GM08714 (cell line): ENCODE data around the gene DNAH12.

Experiments used
- H3K4me3 ChIP-seq: fragments of 200-500 bp; sonication (Bioruptor generic); 2 replicates; pipeline ENCODE4 v1.5.1; 2014; ENCODE audit warnings: mild to moderate bottlenecking, low read length, inconsistent platforms
- ZNF274 ChIP-seq: IDR thresholded peaks from 2 replicates; pipeline ENCODE4 v1.6.1; 2012; ENCODE audit warnings: mild to moderate bottlenecking, low read depth, low read length

The DNAH12 gene

GRCh38 chr3:57544181-57545125 is at the start of gene DNAH12:
Gene DNAH12, minus strand, starts transcription at chr3:57544344. Its CDS starts 1,474 bp downstream, at chr3:57542870.
- H3K4me3 ChIP-seq = no peak within 1 kb of the TSS

GRCh38 chr3:57592306-57592705 is 48.2 kb upstream of the DNAH12 start:
- no peak for TF ChIP-seq ZNF274
- H3K4me3 ChIP-seq = no peak overlapping the region

More at GRCh38 chr3:57544181-57545125, at the start of gene DNAH12:
- TF ChIP-seq ZNF274 = no peak

GRCh38 chr3:57587905-57588304 is 43.8 kb upstream of the DNAH12 start:
- H3K4me3 ChIP-seq = no peak overlapping the region
- TF ChIP-seq ZNF274 = no peak

- no peak overlapping the region for H3K4me3 ChIP-seq
- TF ChIP-seq ZNF274 = no peak
Observed at GRCh38 chr3:57586778-57587177, 42.6 kb upstream of the DNAH12 start.

- H3K4me3 ChIP-seq = no peak overlapping the region
- no peak for TF ChIP-seq ZNF274
Observed at GRCh38 chr3:57583544-57583943, 39.4 kb upstream of the DNAH12 start.

GRCh38 chr3:57582474-57583168 is 38.5 kb upstream of the DNAH12 start:
- no peak overlapping the region for H3K4me3 ChIP-seq
- TF ChIP-seq ZNF274 = no peak

GRCh38 chr3:57577801-57578200 is 33.7 kb upstream of the DNAH12 start:
- H3K4me3 ChIP-seq = no peak overlapping the region
- no peak for TF ChIP-seq ZNF274

- TF ChIP-seq ZNF274 = no peak
- H3K4me3 ChIP-seq = no peak overlapping the region
Observed at GRCh38 chr3:57575966-57576626, 32.0 kb upstream of the DNAH12 start.

GRCh38 chr3:57572096-57572495 is 28.0 kb upstream of the DNAH12 start:
- TF ChIP-seq ZNF274 = no peak

GRCh38 chr3:57570878-57571277 is 26.7 kb upstream of the DNAH12 start:
- TF ChIP-seq ZNF274 = no peak
- H3K4me3 ChIP-seq = no peak overlapping the region

More at GRCh38 chr3:57572096-57572495, 28.0 kb upstream of the DNAH12 start:
- no peak overlapping the region for H3K4me3 ChIP-seq

- no peak for TF ChIP-seq ZNF274
- H3K4me3 ChIP-seq = no peak overlapping the region
Observed at GRCh38 chr3:57569859-57570450, 25.8 kb upstream of the DNAH12 start.

GRCh38 chr3:57559526-57559925 is 15.4 kb upstream of the DNAH12 start:
- no peak for TF ChIP-seq ZNF274
- H3K4me3 ChIP-seq = no peak overlapping the region

GRCh38 chr3:57557085-57557537 is 13.0 kb upstream of the DNAH12 start:
- H3K4me3 ChIP-seq = peak overlapping the region; percentile 82
- no peak for TF ChIP-seq ZNF274
